ENCODE results near the gene XYLT2. TPM values are rescaled to one million over a fixed set of nuclear protein-coding genes. Genes with fewer than 3 reads are reported as not detected.

Gene XYLT2
- total and polyA plus RNA-seq, 2 experiments from 2014 or later, result 14.2 to 44.9 TPM

DNA sequence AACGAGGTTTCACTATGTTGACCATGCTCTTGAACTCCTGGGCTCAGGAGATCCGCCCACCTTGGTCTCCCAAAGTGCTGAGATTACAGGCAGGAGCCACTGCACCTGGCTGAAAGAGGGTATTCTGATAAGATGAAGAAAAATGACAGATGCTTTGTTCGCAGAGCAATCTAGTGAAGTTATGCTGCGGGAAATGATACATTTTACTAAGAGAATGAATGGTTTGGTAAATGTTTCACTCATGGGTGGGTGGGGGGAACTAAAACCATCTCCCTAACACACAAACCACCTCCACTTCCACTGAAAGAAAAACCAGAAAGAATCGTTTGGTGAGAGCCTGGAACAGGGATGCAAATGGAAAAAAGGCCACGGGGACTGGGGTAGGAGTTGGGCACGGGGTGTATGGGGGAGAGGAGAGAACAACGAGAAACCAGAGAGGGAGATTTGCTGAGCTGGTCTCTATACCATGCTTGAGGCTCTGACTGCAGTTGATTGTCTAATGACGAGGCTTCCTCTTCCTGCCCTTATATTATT lies 19.0 kb upstream of the XYLT2 start:
- DNase-seq (ENCODE audit: low spot score) (no peak), ATAC-seq (no peak)
- no peak overlapping the region; the same call in 1 of the 2 replicates for H2AFZ ChIP-seq
- no peaks in the 10 kb centered on the region for H3K79me2 ChIP-seq (replicated peaks; ENCODE audit: insufficient read depth)
- Mint-ChIP-seq H3K9me3 (no peaks in the 10 kb centered on the region; the same call in 2 of the 3 replicates), H3K4me1 (no peaks in the 10 kb centered on the region; the same call in 2 of the 3 replicates), H3K4me3 (no peak overlapping the region), H3K27ac (no peak overlapping the region), H3K36me3 (ENCODE audit: low read depth) (no peaks in the 10 kb centered on the region), H3K27me3 (ENCODE audit: insufficient read depth, low read depth, poor library complexity) (peaks cover 6% of the 10 kb centered on the region)
- H3K27me3 ChIP-seq (ENCODE audit: insufficient read depth), result no peaks in the 10 kb centered on the region
- no peak overlapping the region for H3K4me3 ChIP-seq
- H3K27ac ChIP-seq (ENCODE audit: low read depth), result no peak overlapping the region
- no peaks in the 10 kb centered on the region for H3K9me2 ChIP-seq (ENCODE audit: insufficient read depth)
- H4K20me1 ChIP-seq (replicated peaks; ENCODE audit: insufficient read depth), result no peaks in the 10 kb centered on the region
- H3K4me2 ChIP-seq, result no peak overlapping the region
- H3F3A ChIP-seq (replicated peaks; ENCODE audit: low read depth), result no peaks in the 10 kb centered on the region
- TF ChIP-seq, protein P1, sequence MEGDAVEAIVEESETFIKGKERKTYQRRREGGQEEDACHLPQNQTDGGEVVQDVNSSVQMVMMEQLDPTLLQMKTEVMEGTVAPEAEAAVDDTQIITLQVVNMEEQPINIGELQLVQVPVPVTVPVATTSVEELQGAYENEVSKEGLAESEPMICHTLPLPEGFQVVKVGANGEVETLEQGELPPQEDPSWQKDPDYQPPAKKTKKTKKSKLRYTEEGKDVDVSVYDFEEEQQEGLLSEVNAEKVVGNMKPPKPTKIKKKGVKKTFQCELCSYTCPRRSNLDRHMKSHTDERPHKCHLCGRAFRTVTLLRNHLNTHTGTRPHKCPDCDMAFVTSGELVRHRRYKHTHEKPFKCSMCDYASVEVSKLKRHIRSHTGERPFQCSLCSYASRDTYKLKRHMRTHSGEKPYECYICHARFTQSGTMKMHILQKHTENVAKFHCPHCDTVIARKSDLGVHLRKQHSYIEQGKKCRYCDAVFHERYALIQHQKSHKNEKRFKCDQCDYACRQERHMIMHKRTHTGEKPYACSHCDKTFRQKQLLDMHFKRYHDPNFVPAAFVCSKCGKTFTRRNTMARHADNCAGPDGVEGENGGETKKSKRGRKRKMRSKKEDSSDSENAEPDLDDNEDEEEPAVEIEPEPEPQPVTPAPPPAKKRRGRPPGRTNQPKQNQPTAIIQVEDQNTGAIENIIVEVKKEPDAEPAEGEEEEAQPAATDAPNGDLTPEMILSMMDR (conservative IDR thresholded peaks at IDR 0.05; ENCODE audit: low read depth in 2 of 2), result no peak
- TF ChIP-seq, protein P2, sequence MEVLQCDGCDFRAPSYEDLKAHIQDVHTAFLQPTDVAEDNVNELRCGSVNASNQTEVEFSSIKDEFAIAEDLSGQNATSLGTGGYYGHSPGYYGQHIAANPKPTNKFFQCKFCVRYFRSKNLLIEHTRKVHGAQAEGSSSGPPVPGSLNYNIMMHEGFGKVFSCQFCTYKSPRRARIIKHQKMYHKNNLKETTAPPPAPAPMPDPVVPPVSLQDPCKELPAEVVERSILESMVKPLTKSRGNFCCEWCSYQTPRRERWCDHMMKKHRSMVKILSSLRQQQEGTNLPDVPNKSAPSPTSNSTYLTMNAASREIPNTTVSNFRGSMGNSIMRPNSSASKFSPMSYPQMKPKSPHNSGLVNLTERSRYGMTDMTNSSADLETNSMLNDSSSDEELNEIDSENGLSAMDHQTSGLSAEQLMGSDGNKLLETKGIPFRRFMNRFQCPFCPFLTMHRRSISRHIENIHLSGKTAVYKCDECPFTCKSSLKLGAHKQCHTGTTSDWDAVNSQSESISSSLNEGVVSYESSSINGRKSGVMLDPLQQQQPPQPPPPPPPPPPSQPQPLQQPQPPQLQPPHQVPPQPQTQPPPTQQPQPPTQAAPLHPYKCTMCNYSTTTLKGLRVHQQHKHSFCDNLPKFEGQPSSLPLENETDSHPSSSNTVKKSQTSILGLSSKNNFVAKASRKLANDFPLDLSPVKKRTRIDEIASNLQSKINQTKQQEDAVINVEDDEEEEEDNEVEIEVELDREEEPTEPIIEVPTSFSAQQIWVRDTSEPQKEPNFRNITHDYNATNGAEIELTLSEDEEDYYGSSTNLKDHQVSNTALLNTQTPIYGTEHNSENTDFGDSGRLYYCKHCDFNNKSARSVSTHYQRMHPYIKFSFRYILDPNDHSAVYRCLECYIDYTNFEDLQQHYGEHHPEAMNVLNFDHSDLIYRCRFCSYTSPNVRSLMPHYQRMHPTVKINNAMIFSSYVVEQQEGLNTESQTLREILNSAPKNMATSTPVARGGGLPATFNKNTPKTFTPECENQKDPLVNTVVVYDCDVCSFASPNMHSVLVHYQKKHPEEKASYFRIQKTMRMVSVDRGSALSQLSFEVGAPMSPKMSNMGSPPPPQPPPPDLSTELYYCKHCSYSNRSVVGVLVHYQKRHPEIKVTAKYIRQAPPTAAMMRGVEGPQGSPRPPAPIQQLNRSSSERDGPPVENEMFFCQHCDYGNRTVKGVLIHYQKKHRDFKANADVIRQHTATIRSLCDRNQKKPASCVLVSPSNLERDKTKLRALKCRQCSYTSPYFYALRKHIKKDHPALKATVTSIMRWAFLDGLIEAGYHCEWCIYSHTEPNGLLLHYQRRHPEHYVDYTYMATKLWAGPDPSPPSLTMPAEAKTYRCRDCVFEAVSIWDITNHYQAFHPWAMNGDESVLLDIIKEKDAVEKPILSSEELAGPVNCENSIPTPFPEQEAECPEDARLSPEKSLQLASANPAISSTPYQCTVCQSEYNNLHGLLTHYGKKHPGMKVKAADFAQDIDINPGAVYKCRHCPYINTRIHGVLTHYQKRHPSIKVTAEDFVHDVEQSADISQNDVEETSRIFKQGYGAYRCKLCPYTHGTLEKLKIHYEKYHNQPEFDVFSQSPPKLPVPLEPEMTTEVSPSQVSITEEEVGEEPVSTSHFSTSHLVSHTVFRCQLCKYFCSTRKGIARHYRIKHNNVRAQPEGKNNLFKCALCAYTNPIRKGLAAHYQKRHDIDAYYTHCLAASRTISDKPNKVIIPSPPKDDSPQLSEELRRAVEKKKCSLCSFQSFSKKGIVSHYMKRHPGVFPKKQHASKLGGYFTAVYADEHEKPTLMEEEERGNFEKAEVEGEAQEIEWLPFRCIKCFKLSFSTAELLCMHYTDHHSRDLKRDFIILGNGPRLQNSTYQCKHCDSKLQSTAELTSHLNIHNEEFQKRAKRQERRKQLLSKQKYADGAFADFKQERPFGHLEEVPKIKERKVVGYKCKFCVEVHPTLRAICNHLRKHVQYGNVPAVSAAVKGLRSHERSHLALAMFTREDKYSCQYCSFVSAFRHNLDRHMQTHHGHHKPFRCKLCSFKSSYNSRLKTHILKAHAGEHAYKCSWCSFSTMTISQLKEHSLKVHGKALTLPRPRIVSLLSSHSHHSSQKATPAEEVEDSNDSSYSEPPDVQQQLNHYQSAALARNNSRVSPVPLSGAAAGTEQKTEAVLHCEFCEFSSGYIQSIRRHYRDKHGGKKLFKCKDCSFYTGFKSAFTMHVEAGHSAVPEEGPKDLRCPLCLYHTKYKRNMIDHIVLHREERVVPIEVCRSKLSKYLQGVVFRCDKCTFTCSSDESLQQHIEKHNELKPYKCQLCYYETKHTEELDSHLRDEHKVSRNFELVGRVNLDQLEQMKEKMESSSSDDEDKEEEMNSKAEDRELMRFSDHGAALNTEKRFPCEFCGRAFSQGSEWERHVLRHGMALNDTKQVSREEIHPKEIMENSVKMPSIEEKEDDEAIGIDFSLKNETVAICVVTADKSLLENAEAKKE (CRISPR knock-in tag; IDR thresholded peaks at IDR 0.05), result no peak
- TF ChIP-seq JUNB (IDR thresholded peaks at IDR 0.05; ENCODE audit: unreplicated experiment) (no peak), POLR2AphosphoS5 (IDR thresholded peaks at IDR 0.05; ENCODE audit: low read depth) (no peak), EZH2 (IDR thresholded peaks at IDR 0.05; ENCODE audit: low read depth, unreplicated experiment) (no peak), EZH2phosphoT487 (IDR thresholded peaks at IDR 0.05; ENCODE audit: unreplicated experiment) (no peak), NANOG (IDR thresholded peaks at IDR 0.05; ENCODE audit: borderline replicate concordance) (no peak)
- TF ChIP-seq, protein P3, sequence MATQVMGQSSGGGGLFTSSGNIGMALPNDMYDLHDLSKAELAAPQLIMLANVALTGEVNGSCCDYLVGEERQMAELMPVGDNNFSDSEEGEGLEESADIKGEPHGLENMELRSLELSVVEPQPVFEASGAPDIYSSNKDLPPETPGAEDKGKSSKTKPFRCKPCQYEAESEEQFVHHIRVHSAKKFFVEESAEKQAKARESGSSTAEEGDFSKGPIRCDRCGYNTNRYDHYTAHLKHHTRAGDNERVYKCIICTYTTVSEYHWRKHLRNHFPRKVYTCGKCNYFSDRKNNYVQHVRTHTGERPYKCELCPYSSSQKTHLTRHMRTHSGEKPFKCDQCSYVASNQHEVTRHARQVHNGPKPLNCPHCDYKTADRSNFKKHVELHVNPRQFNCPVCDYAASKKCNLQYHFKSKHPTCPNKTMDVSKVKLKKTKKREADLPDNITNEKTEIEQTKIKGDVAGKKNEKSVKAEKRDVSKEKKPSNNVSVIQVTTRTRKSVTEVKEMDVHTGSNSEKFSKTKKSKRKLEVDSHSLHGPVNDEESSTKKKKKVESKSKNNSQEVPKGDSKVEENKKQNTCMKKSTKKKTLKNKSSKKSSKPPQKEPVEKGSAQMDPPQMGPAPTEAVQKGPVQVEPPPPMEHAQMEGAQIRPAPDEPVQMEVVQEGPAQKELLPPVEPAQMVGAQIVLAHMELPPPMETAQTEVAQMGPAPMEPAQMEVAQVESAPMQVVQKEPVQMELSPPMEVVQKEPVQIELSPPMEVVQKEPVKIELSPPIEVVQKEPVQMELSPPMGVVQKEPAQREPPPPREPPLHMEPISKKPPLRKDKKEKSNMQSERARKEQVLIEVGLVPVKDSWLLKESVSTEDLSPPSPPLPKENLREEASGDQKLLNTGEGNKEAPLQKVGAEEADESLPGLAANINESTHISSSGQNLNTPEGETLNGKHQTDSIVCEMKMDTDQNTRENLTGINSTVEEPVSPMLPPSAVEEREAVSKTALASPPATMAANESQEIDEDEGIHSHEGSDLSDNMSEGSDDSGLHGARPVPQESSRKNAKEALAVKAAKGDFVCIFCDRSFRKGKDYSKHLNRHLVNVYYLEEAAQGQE (IDR thresholded peaks at IDR 0.05; ENCODE audit: unreplicated experiment), result no peak
- H3K36me3 ChIP-seq (ENCODE audit: insufficient read depth), result no peaks in the 10 kb centered on the region
- H3K4me1 ChIP-seq (ENCODE audit: insufficient read depth), result no peaks in the 10 kb centered on the region
